KOPT-K1 (cell line): ENCODE results near the gene PGM2L1.
A peak's percentile ranks its signal among the peaks of the same experiment; 100 is the strongest.
"Not testable (repeated sequence)": the region's sequence is repeated elsewhere in the genome, so short reads cannot be mapped to it uniquely, and the experiment has no call there.

ENCODE experiments used
- H3K27ac ChIP-seq: fragments of 200-600 bp; sonication (generic); 2 replicates; pipeline ENCODE4 v1.5.1; 2016; ENCODE audit warnings: antibody characterized with exemption, mild to moderate bottlenecking, low read depth, low read length; ENCODE audit not compliant: poor library complexity, severe bottlenecking
- H3K36me3 ChIP-seq: fragments of 200-600 bp; sonication (generic); 2 replicates; pipeline ENCODE4 v1.5.1; 2017; ENCODE audit warnings: antibody characterized with exemption, mild to moderate bottlenecking, low read length, moderate library complexity; ENCODE audit not compliant: insufficient read depth
- H3K9me3 ChIP-seq: fragments of 200-600 bp; sonication (generic); 2 replicates; pipeline ENCODE4 v1.5.1; 2017; ENCODE audit warnings: antibody characterized with exemption, low read length, mild to moderate bottlenecking; ENCODE audit not compliant: insufficient read depth, poor library complexity, severe bottlenecking

The PGM2L1 gene

GRCh38 chr11:74417379-74417804 lies 19.2 kb upstream of the PGM2L1 start:
- no peaks in the 10 kb centered on the region for H3K9me3 ChIP-seq
- no peaks in the 10 kb centered on the region for H3K36me3 ChIP-seq
- peak overlapping the region; percentile 80 for H3K27ac ChIP-seq

GRCh38 chr11:74416974-74417373 lies 18.7 kb upstream of the PGM2L1 start:
- H3K9me3 ChIP-seq, H3K36me3 ChIP-seq: not testable (repeated sequence)
- H3K27ac ChIP-seq = peak overlapping the region; percentile 80

GRCh38 chr11:74412733-74413359 lies 14.6 kb upstream of the PGM2L1 start:
- no peak overlapping the region for H3K27ac ChIP-seq
- no peaks in the 10 kb centered on the region for H3K9me3 ChIP-seq
- H3K36me3 ChIP-seq = no peaks in the 10 kb centered on the region

- Histone ChIP-seq H3K36me3 (no peaks in the 10 kb centered on the region), H3K9me3 (no peaks in the 10 kb centered on the region), H3K27ac (no peak overlapping the region)
These were observed 14.1 kb upstream of the PGM2L1 start for GRCh38 chr11:74412321-74412720.

- no peaks in the 10 kb centered on the region for H3K9me3 ChIP-seq
- no peaks in the 10 kb centered on the region for H3K36me3 ChIP-seq
- H3K27ac ChIP-seq = no peak overlapping the region
These were observed 11.4 kb upstream of the PGM2L1 start for GRCh38 chr11:74409633-74410032.

- no peak overlapping the region for H3K27ac ChIP-seq
- no peaks in the 10 kb centered on the region for H3K36me3 ChIP-seq
- no peaks in the 10 kb centered on the region for H3K9me3 ChIP-seq
These were observed 5.5 kb upstream of the PGM2L1 start for GRCh38 chr11:74403607-74404321.

GRCh38 chr11:74400606-74401005 lies 2.4 kb upstream of the PGM2L1 start:
- Histone ChIP-seq H3K36me3 (no peaks in the 10 kb centered on the region), H3K9me3 (no peaks in the 10 kb centered on the region)

GRCh38 chr11:74397501-74398243 lies 561 bp downstream of the PGM2L1 start:
- peak overlapping the region; percentile 95 for H3K27ac ChIP-seq
- no peaks in the 10 kb centered on the region for H3K9me3 ChIP-seq
- no peaks in the 10 kb centered on the region; the same call in 1 of the 2 replicates for H3K36me3 ChIP-seq

More at GRCh38 chr11:74400606-74401005, 2.4 kb upstream of the PGM2L1 start:
- H3K27ac ChIP-seq = no peak overlapping the region

GRCh38 chr11:74392256-74392655 lies 6.0 kb downstream of the PGM2L1 start:
- no peaks in the 10 kb centered on the region; the same call in 1 of the 2 replicates for H3K36me3 ChIP-seq
- H3K9me3 ChIP-seq = no peaks in the 10 kb centered on the region
- no peak overlapping the region for H3K27ac ChIP-seq

- Histone ChIP-seq H3K27ac (no peak overlapping the region), H3K36me3 (no peaks in the 10 kb centered on the region; the same call in 1 of the 2 replicates), H3K9me3 (no peaks in the 10 kb centered on the region)
These were observed 7.0 kb downstream of the PGM2L1 start for GRCh38 chr11:74391193-74391592.

- Histone ChIP-seq H3K27ac (no peak overlapping the region), H3K36me3 (no peaks in the 10 kb centered on the region; the same call in 1 of the 2 replicates), H3K9me3 (no peaks in the 10 kb centered on the region)
These were observed 7.5 kb downstream of the PGM2L1 start for GRCh38 chr11:74390697-74391096.

GRCh38 chr11:74388678-74389327 lies 9.4 kb downstream of the PGM2L1 start:
- Histone ChIP-seq H3K27ac (no peak overlapping the region), H3K36me3 (no peaks in the 10 kb centered on the region; the same call in 1 of the 2 replicates), H3K9me3 (no peaks in the 10 kb centered on the region)

- Histone ChIP-seq H3K9me3 (no peaks in the 10 kb centered on the region), H3K27ac (no peak overlapping the region), H3K36me3 (no peaks in the 10 kb centered on the region)
These were observed 13.6 kb downstream of the PGM2L1 start for GRCh38 chr11:74384641-74385040.

GRCh38 chr11:74380746-74381439 lies 17.3 kb downstream of the PGM2L1 start:
- no peak overlapping the region for H3K27ac ChIP-seq
- no peaks in the 10 kb centered on the region for H3K9me3 ChIP-seq
- no peaks in the 10 kb centered on the region for H3K36me3 ChIP-seq
